Body of pancreas (tissue), 4 donors: Measurements from ENCODE around the gene GRIP1.

Experiments
- CTCF ChIP-seq, 7 experiments: fragments of 450-650 bp in 4 of 7; fragments of 200-600 bp in 3 of 7; sonication (generic) in 3 of 7; IDR thresholded peaks; one replicate each; pipeline ENCODE4 v1.5.1; 2016 to 2019; ENCODE audit warnings: antibody characterized with exemption in 7 of 7
- POLR2A ChIP-seq, 3 donors: fragments of 450-650 bp; IDR thresholded peaks; one replicate each; pipeline ENCODE4 v1.6.1; 2016; ENCODE audit warnings: antibody characterized with exemption in 3 of 3, mild to moderate bottlenecking in 2 of 3

GRCh38 chr12:66456612-66457011 lies 222.3 kb downstream of the GRIP1 start:
- TF ChIP-seq CTCF (IDR thresholded peaks at IDR 0.05) = no peak
- no peak for TF ChIP-seq POLR2A (IDR thresholded peaks at IDR 0.05)
